H9 (cell line): ENCODE data around the gene ZNF683. TPM values are rescaled to one million over a fixed set of nuclear protein-coding genes. Genes with fewer than 3 reads are reported as not detected.
A peak's percentile ranks its signal among the peaks of the same experiment; 100 is the strongest.

Source experiments
- DNase-seq: peaks from one replicate; pipeline ENCODE4 v3.0.0-alpha.2; 2017
- H2AFZ ChIP-seq: one replicate; pipeline ENCODE4 v1.6.1; 2013; ENCODE audit warnings: mild to moderate bottlenecking, low read length, control low read depth, moderate library complexity
- H2AK5ac ChIP-seq: 2 replicates; pipeline ENCODE4 v1.6.1; 2013; ENCODE audit warnings: low read length, control low read depth, mixed read lengths; ENCODE audit not compliant: insufficient read length
- H2BK120ac ChIP-seq: one replicate; pipeline ENCODE4 v1.6.1; 2013; ENCODE audit warnings: low read depth, mild to moderate bottlenecking, low read length, control low read depth, inconsistent platforms; ENCODE audit not compliant: poor library complexity, severe bottlenecking
- H2BK12ac ChIP-seq: 2 replicates; pipeline ENCODE4 v1.6.1; 2013; ENCODE audit warnings: low read length, control low read depth, mixed read lengths, low read depth; ENCODE audit not compliant: insufficient read length
- H2BK15ac ChIP-seq: 2 replicates; pipeline ENCODE4 v1.6.1; 2013; ENCODE audit warnings: low read depth, low read length, control low read depth
- H2BK20ac ChIP-seq: one replicate; pipeline ENCODE4 v1.6.1; 2013; ENCODE audit warnings: low read depth, mild to moderate bottlenecking, low read length, control low read depth, inconsistent platforms; ENCODE audit not compliant: poor library complexity, severe bottlenecking
- H2BK5ac ChIP-seq: 2 replicates; pipeline ENCODE4 v1.6.1; 2013; ENCODE audit warnings: low read length, control low read depth, mixed read lengths; ENCODE audit not compliant: insufficient read length
- H3K14ac ChIP-seq: 2 replicates; pipeline ENCODE4 v1.6.1; 2013; ENCODE audit warnings: low read length, control low read depth; ENCODE audit not compliant: insufficient read depth
- H3K18ac ChIP-seq: 2 replicates; pipeline ENCODE4 v1.6.1; 2013; ENCODE audit warnings: low read depth, mild to moderate bottlenecking, mixed read lengths, low read length, control low read depth; ENCODE audit not compliant: insufficient read length
- H3K23ac ChIP-seq: 2 replicates; pipeline ENCODE4 v1.6.1; 2013; ENCODE audit warnings: low read length, control low read depth, mixed read lengths, low read depth; ENCODE audit not compliant: insufficient read length
- H3K23me2 ChIP-seq: 2 replicates; pipeline ENCODE4 v1.6.1; 2013; ENCODE audit warnings: low read depth, mild to moderate bottlenecking, mixed read lengths, low read length, control low read depth; ENCODE audit not compliant: insufficient read length, poor library complexity, severe bottlenecking
- H3K27ac ChIP-seq: 2 replicates; pipeline ENCODE4 v1.5.1; 2013; ENCODE audit warnings: low read length, control low read depth, mixed read lengths, low read depth; ENCODE audit not compliant: insufficient read length
- H3K27me3 ChIP-seq: 2 replicates; pipeline ENCODE4 v1.6.1; 2013; ENCODE audit warnings: low read length, control low read depth, inconsistent platforms; ENCODE audit not compliant: insufficient read depth
- H3K4ac ChIP-seq: 2 replicates; pipeline ENCODE4 v1.6.1; 2013; ENCODE audit warnings: low read depth, mild to moderate bottlenecking, control low read depth, inconsistent platforms, low read length, moderate library complexity
- H3K4me1 ChIP-seq: 2 replicates; pipeline ENCODE4 v1.6.1; 2013; ENCODE audit warnings: low read length, control low read depth, inconsistent platforms; ENCODE audit not compliant: insufficient read depth
- H3K4me2 ChIP-seq: 2 replicates; pipeline ENCODE4 v1.6.1; 2013; ENCODE audit warnings: low read length, control low read depth, mixed read lengths; ENCODE audit not compliant: insufficient read length, insufficient read depth
- H3K56ac ChIP-seq: 2 replicates; pipeline ENCODE4 v1.6.1; 2013; ENCODE audit warnings: low read depth, mild to moderate bottlenecking, mixed read lengths, low read length, control low read depth; ENCODE audit not compliant: insufficient read length
- H3K79me1 ChIP-seq: 2 replicates; pipeline ENCODE4 v1.6.1; 2013; ENCODE audit warnings: low read depth, mild to moderate bottlenecking, moderate library complexity, low read length, control low read depth, inconsistent platforms; ENCODE audit not compliant: insufficient read depth, poor library complexity, severe bottlenecking
- H3K79me2 ChIP-seq: 2 replicates; pipeline ENCODE4 v1.6.1; 2013; ENCODE audit warnings: low read length, control low read depth, inconsistent platforms; ENCODE audit not compliant: insufficient read depth
- H3K9ac ChIP-seq: 2 replicates; pipeline ENCODE4 v1.6.1; 2013; ENCODE audit warnings: low read length, control low read depth, mixed read lengths; ENCODE audit not compliant: insufficient read length; ENCODE audit errors: extremely low read depth
- H3K9me3 ChIP-seq: one replicate; pipeline ENCODE4 v1.6.1; 2013; ENCODE audit warnings: low read depth, low read length, inconsistent platforms; ENCODE audit not compliant: control insufficient read depth
- H3T11ph ChIP-seq: one replicate; pipeline ENCODE4 v1.6.1; 2013; ENCODE audit warnings: mild to moderate bottlenecking, low read length, control low read depth, inconsistent platforms
- H4K20me1 ChIP-seq: one replicate; pipeline ENCODE4 v1.6.1; 2013; ENCODE audit not compliant: control insufficient read depth, insufficient read length, insufficient read depth
- H4K5ac ChIP-seq: 2 replicates; pipeline ENCODE4 v1.6.1; 2013; ENCODE audit warnings: low read depth, mild to moderate bottlenecking, mixed read lengths, low read length, control low read depth; ENCODE audit not compliant: insufficient read length
- H4K8ac ChIP-seq: replicated peaks from 2 replicates; pipeline ENCODE4 v1.6.1; 2013; ENCODE audit warnings: low read length, control low read depth, mixed read lengths, low read depth; ENCODE audit not compliant: insufficient read length
- H4K91ac ChIP-seq: 2 replicates; pipeline ENCODE4 v1.6.1; 2013; ENCODE audit warnings: low read depth, mild to moderate bottlenecking, moderate library complexity, mixed read lengths, low read length, control low read depth; ENCODE audit not compliant: insufficient read length
- H3K27ac Mint-ChIP-seq, 3 experiments: 2 replicates in 2 of 3; 3 replicates in 1 of 3; pipeline ENCODE4 v1.8.0; 2020 to 2021; ENCODE audit warnings: mixed read lengths in 3 of 3, mild to moderate bottlenecking in 1 of 3, moderate library complexity in 1 of 3
- H3K27me3 Mint-ChIP-seq: 2 replicates; pipeline ENCODE4 v1.8.0; 2021; ENCODE audit warnings: low read depth, mild to moderate bottlenecking, moderate library complexity, mixed read lengths
- H3K36me3 Mint-ChIP-seq, 3 experiments: 2 replicates in 2 of 3; 3 replicates in 1 of 3; pipeline ENCODE4 v1.8.0; 2020 to 2021; ENCODE audit warnings: low read depth in 3 of 3, mixed read lengths in 3 of 3; ENCODE audit not compliant: insufficient read depth in 1 of 3
- H3K4me1 Mint-ChIP-seq, 2 experiments: 2 replicates each; pipeline ENCODE4 v1.8.0; 2020; ENCODE audit warnings: mixed read lengths in 2 of 2
- H3K4me3 Mint-ChIP-seq, 2 experiments: 2 replicates in 1 of 2; 3 replicates in 1 of 2; pipeline ENCODE4 v1.8.0; 2020 to 2021; ENCODE audit warnings: mild to moderate bottlenecking in 2 of 2, mixed read lengths in 2 of 2, moderate library complexity in 1 of 2
- H3K9me3 Mint-ChIP-seq, 2 experiments: 2 replicates in 1 of 2; 3 replicates in 1 of 2; pipeline ENCODE4 v1.8.0; 2020; ENCODE audit warnings: mild to moderate bottlenecking in 2 of 2, mixed read lengths in 2 of 2, moderate library complexity in 1 of 2
- WGBS: extraction: QIAGEN DNeasy Blood & Tissue Kit; methylation state at CpG from one replicate; pipeline ENCODE4 v1.1.7; 2013; ENCODE audit warnings: missing lambda C conversion rate, low lambda C conversion rate, mixed read lengths; ENCODE audit not compliant: insufficient read length; ENCODE audit errors: extremely low coverage; 5-methylcytosine and 5-hydroxymethylcytosine counted together
- total RNA-seq: library from RNA; stranded (reverse); gene quantifications from 2 replicates; pipeline ENCODE4 v1.2.1, GENCODE V29; 2021
- TF ChIP-seq, protein P1 (sequence below): fragments of 200-600 bp; sonication (generic); conservative IDR thresholded peaks from 3 replicates; pipeline ENCODE4 v1.8.0; 2021; ENCODE audit warnings: antibody characterized with exemption, mild to moderate bottlenecking

The ZNF683 gene
- total RNA-seq, 1 experiment from 2014 or later: not detected

- Histone ChIP-seq H3K9me3 (no peaks in the 10 kb centered on the region), H2BK12ac (no peak overlapping the region), H4K5ac (no peak overlapping the region), H2BK15ac (no peak overlapping the region), H3K56ac (no peak overlapping the region), H4K91ac (no peak overlapping the region), H2AFZ (no peak overlapping the region), H3K9ac (no peak overlapping the region), H3K27me3 (no peaks in the 10 kb centered on the region; the same call in 1 of the 2 replicates), H3K23ac (no peak overlapping the region), H3K14ac (0 out of 2 replicates have a peak overlapping the region, but pooled peaks have one; percentile 59), H3K23me2 (peaks cover 4% of the 10 kb centered on the region), H2BK20ac (no peak overlapping the region), H3T11ph (no peak overlapping the region), H3K4me2 (peak overlapping the region; percentile 54), H3K4ac (no peak overlapping the region), H2AK5ac (no peak overlapping the region), H3K18ac (peak overlapping the region; percentile 41), H3K4me1 (peaks cover 3% of the 10 kb centered on the region), H3K79me2 (no peaks in the 10 kb centered on the region), H2BK5ac (no peak overlapping the region), H4K20me1 (no peaks in the 10 kb centered on the region), H3K27ac (no peak overlapping the region), H2BK120ac (no peak overlapping the region), H3K79me1 (no peaks in the 10 kb centered on the region), H4K8ac (no peak overlapping the region)
- Mint-ChIP-seq H3K9me3 (no peaks in the 10 kb centered on the region; a peak in 1 of 5 replicates), H3K36me3 (no peaks in the 10 kb centered on the region), H3K27ac (no peak overlapping the region), H3K27me3 (peaks cover 66% of the 10 kb centered on the region), H3K4me3 (peak overlapping the region; percentile 69 to 87), H3K4me1 (peaks cover 44 to 57% of the 10 kb centered on the region in 2 experiments)
- TF ChIP-seq, protein P1, sequence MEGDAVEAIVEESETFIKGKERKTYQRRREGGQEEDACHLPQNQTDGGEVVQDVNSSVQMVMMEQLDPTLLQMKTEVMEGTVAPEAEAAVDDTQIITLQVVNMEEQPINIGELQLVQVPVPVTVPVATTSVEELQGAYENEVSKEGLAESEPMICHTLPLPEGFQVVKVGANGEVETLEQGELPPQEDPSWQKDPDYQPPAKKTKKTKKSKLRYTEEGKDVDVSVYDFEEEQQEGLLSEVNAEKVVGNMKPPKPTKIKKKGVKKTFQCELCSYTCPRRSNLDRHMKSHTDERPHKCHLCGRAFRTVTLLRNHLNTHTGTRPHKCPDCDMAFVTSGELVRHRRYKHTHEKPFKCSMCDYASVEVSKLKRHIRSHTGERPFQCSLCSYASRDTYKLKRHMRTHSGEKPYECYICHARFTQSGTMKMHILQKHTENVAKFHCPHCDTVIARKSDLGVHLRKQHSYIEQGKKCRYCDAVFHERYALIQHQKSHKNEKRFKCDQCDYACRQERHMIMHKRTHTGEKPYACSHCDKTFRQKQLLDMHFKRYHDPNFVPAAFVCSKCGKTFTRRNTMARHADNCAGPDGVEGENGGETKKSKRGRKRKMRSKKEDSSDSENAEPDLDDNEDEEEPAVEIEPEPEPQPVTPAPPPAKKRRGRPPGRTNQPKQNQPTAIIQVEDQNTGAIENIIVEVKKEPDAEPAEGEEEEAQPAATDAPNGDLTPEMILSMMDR: no peak
- no CpG with 5 or more reads among the region's 67 CpGs for WGBS
- peak; percentile 87 for DNase-seq
Measured at GRCh38 chr1:26359981-26360806, 12.4 kb downstream of the ZNF683 start.
